ENCODE results near the gene CHCHD6.

The CHCHD6 gene

DNA sequence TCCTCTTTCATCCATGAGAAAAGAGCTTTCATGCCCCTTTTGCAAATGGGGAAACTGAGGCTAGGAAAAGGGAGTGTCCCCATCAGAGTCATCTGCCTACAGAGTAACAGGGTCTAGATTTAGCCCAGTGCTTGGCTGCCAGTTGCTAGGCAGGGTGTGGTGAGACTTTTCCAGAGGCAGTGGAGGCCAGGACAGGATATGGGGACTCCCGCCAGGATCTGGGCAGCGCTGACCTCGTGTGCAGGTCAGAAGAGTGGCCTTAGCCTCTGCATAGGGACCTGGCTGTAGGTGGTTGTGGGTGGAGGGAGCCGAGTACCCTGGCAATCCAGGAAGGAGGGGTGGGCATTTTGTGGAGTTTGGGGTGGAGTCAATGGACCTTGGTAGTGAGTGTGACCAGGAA is 283.1 kb downstream of the CHCHD6 start:
- TF ChIP-seq, protein P1, sequence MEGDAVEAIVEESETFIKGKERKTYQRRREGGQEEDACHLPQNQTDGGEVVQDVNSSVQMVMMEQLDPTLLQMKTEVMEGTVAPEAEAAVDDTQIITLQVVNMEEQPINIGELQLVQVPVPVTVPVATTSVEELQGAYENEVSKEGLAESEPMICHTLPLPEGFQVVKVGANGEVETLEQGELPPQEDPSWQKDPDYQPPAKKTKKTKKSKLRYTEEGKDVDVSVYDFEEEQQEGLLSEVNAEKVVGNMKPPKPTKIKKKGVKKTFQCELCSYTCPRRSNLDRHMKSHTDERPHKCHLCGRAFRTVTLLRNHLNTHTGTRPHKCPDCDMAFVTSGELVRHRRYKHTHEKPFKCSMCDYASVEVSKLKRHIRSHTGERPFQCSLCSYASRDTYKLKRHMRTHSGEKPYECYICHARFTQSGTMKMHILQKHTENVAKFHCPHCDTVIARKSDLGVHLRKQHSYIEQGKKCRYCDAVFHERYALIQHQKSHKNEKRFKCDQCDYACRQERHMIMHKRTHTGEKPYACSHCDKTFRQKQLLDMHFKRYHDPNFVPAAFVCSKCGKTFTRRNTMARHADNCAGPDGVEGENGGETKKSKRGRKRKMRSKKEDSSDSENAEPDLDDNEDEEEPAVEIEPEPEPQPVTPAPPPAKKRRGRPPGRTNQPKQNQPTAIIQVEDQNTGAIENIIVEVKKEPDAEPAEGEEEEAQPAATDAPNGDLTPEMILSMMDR (IDR thresholded peaks at IDR 0.05; ENCODE audit: low read depth, low read length): no peak
- H3K4me3 ChIP-seq (ENCODE audit: low read depth, low read length): no peak overlapping the region

DNA sequence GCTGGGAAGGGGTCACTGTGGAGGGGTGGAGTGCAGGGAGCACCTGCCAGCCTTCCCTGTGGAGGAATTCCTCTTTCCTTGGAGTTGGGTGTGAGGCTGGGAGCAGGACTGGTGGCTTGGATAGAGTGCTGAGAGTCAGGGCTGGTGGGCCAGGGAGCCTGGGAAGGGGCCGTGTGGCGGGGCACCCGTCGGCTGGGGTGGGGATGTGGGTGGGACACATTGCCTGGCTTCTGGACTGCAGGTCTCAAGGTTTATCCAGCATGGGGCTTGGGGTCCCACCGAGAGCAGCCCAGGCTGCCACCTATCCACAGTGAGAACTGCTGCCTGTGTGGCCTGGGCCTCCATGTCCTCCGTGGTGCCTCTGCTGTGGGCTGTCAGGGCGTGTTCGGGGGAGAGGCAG is 283.6 kb downstream of the CHCHD6 start:
- H3K4me3 ChIP-seq (ENCODE audit: low read depth, low read length): no peak overlapping the region
- TF ChIP-seq, protein P1 (IDR thresholded peaks at IDR 0.05; ENCODE audit: low read depth, low read length): no peak

DNA sequence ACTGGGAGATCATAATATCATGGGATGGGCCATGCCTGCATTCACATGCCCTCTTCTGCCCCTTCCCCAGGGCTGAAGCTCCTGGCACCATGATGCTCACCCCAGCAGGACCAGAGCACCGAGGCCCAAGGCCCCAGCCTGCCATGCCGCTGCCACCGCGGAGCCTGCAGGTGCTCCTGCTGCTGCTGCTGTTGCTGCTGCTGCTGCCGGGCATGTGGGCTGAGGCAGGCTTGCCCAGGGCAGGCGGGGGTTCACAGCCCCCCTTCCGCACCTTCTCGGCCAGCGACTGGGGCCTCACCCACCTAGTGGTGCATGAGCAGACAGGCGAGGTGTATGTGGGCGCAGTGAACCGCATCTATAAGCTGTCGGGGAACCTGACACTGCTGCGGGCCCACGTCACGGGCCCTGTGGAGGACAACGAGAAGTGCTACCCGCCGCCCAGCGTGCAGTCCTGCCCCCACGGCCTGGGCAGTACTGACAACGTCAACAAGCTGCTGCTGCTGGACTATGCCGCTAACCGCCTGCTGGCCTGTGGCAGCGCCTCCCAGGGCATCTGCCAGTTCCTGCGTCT is 284.5 kb downstream of the CHCHD6 start:
- TF ChIP-seq, protein P1 (IDR thresholded peaks at IDR 0.05; ENCODE audit: low read depth, low read length): no peak
- no peak overlapping the region for H3K4me3 ChIP-seq (ENCODE audit: low read depth, low read length)

DNA sequence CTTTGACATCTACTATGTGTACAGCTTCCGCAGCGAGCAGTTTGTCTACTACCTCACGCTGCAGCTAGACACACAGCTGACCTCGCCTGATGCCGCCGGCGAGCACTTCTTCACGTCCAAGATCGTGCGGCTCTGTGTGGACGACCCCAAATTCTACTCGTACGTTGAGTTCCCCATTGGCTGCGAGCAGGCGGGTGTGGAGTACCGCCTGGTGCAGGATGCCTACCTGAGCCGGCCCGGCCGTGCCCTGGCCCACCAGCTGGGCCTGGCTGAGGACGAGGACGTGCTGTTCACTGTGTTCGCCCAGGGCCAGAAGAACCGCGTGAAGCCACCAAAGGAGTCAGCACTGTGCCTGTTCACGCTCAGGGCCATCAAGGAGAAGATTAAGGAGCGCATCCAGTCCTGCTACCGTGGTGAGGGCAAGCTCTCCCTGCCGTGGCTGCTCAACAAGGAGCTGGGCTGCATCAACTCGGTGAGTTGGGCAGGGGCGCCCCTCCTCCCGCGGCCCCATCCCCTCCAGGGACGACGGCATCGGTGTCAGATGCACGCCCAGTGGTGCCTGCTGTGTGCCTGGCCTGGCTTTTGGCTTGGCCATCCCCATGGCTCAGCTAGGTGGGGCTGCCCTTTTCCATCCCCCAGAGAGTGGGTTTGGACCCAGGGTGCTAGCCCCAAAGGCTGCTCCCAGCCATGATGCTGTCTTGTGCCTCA is 285.4 kb downstream of the CHCHD6 start:
- TF ChIP-seq, protein P1 (IDR thresholded peaks at IDR 0.05; ENCODE audit: low read depth, low read length): no peak
- H3K4me3 ChIP-seq (ENCODE audit: low read depth, low read length): no peak overlapping the region

DNA sequence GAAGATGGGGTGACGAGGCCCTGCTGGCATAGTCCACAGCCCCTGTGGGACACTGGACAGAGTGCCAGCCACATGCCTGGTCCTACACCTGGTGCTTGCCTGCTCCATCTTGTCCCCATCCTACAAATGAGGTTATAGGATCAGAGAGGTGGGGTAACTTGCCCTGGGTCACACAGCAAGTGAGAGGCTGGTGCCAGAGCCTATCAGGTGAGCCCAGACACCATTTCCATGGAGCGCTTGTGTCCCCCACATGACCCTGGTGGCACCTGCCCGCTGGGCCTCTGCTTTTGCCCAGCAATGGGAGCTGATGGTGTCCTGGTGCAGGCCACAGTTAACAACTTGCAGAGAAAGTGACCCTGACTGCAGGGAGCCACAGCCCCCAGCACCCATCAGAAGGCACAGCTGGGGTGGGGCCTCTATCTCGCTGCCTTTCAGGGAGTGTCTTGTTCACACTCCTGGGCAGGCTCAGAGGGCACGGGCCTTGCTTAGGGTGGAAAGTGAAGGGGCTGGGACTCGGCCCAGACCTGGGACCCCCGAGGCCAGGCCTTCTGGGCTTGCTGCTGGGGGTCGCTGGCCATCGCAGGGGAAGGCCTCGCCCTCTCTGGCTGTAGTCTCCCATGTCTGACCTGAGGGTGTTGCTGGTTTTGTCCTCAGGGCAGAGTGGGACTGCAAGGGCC is 286.1 kb downstream of the CHCHD6 start:
- H3K4me3 ChIP-seq (ENCODE audit: low read depth, low read length): no peak overlapping the region
- TF ChIP-seq, protein P1 (IDR thresholded peaks at IDR 0.05; ENCODE audit: low read depth, low read length): no peak

DNA sequence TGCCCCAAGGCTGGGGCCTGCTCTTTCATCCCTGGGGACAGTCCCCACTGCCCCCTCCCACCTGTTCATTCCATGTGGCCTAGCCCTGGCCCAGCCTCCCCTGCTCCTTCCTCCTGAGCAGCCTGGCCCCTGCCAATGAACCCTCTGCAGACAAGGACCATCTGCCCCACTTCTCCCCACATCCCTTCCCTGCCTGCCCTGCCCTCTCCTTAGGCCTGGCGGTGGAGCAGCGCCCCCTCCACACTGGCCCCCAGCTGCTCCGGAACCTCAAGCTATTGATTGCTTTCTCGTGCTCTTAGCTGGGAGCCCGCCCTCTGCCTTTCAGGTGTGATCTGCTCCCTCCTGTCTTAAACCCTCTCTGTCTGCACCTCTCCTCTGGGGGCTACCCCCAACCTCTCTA is 286.9 kb downstream of the CHCHD6 start:
- no peak overlapping the region for H3K4me3 ChIP-seq (ENCODE audit: low read depth, low read length)
- TF ChIP-seq, protein P1 (IDR thresholded peaks at IDR 0.05; ENCODE audit: low read depth, low read length): no peak

Data from WI38 (cell line).